Measurements from ENCODE around the gene NAV2. TPM values are rescaled to one million over a fixed set of nuclear protein-coding genes. Genes with fewer than 3 reads are reported as not detected.
A peak's percentile ranks its signal among the peaks of the same experiment; 100 is the strongest.

The NAV2 gene
- total RNA-seq, 1 donor from 2014 or later, result 31.4 TPM

- Mint-ChIP-seq H3K27me3 (ENCODE audit: unreplicated experiment) (no peaks in the 10 kb centered on the region), H3K27ac (ENCODE audit: unreplicated experiment) (peak overlapping the region; percentile 68), H3K4me1 (ENCODE audit: unreplicated experiment) (peaks cover 26% of the 10 kb centered on the region), H3K9me3 (ENCODE audit: unreplicated experiment) (no peaks in the 10 kb centered on the region), H3K4me3 (ENCODE audit: unreplicated experiment) (no peak overlapping the region), H3K36me3 (ENCODE audit: unreplicated experiment) (peaks cover 44% of the 10 kb centered on the region)
- DNase-seq (ENCODE audit: extremely low spot score, unreplicated experiment), result no peak
- TF ChIP-seq CTCF (IDR thresholded peaks at IDR 0.05), result no peak
Observed at GRCh38 chr11:20056950-20057943, 344.6 kb downstream of the NAV2 start.

DNA sequence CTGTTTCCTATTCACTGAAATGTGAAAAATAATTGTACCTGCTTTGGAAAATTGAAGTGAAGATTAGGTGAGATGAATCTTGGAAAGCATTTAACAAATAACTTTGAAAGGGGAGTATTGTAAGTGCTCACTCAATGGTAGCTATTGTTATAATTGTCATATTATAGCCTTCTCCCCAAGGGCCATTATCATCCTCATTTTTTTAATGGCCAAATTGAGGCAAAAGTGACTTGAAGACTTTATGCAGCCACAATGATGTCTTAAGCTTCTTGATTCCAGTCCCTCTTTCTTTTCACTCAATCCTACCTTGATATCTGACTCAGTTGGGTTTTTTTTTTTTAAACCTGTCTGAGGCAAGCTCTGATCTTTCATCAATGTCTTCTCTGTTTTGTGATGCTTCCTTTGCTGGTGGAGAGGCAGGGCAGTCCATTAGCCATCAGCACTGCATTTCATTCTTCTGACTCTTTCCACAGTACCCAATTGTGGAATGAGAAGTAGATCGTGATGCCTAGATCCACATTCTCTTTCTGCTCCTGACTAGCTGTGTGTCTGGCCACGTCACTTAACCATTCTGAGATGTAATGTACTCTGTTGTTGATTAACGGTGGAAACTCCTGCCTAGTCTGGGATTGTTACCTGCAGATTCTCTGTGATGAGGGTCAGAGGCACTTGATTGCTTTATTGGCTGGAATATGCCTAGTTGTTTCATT, 346.3 kb downstream of the NAV2 start:
- H3K27ac Mint-ChIP-seq (ENCODE audit: unreplicated experiment), result no peak overlapping the region
- peaks cover 39% of the 10 kb centered on the region for H3K36me3 Mint-ChIP-seq (ENCODE audit: unreplicated experiment)

GRCh38 chr11:20059587-20060021, 347.0 kb downstream of the NAV2 start:
- Mint-ChIP-seq H3K9me3 (ENCODE audit: unreplicated experiment) (no peaks in the 10 kb centered on the region), H3K36me3 (ENCODE audit: unreplicated experiment) (peaks cover 34% of the 10 kb centered on the region), H3K4me3 (ENCODE audit: unreplicated experiment) (no peak overlapping the region), H3K27ac (ENCODE audit: unreplicated experiment) (no peak overlapping the region), H3K27me3 (ENCODE audit: unreplicated experiment) (no peaks in the 10 kb centered on the region), H3K4me1 (ENCODE audit: unreplicated experiment) (peaks cover 26% of the 10 kb centered on the region)
- no peak for TF ChIP-seq CTCF (IDR thresholded peaks at IDR 0.05)
- no peak for DNase-seq (ENCODE audit: extremely low spot score, unreplicated experiment)

More for the DNA sequence above, 346.3 kb downstream of the NAV2 start:
- DNase-seq (ENCODE audit: extremely low spot score, unreplicated experiment), result no peak
- no peaks in the 10 kb centered on the region for H3K27me3 Mint-ChIP-seq (ENCODE audit: unreplicated experiment)
- H3K9me3 Mint-ChIP-seq (ENCODE audit: unreplicated experiment), result no peaks in the 10 kb centered on the region
- H3K4me3 Mint-ChIP-seq (ENCODE audit: unreplicated experiment), result no peak overlapping the region
- no peak for TF ChIP-seq CTCF (IDR thresholded peaks at IDR 0.05)
- peaks cover 26% of the 10 kb centered on the region for H3K4me1 Mint-ChIP-seq (ENCODE audit: unreplicated experiment)

- Mint-ChIP-seq H3K4me3 (ENCODE audit: unreplicated experiment) (no peak overlapping the region), H3K27ac (ENCODE audit: unreplicated experiment) (no peak overlapping the region)
- TF ChIP-seq CTCF (IDR thresholded peaks at IDR 0.05), result no peak
Observed at GRCh38 chr11:20060181-20060580, 347.5 kb downstream of the NAV2 start.

More at GRCh38 chr11:20060181-20060580, 347.5 kb downstream of the NAV2 start:
- Mint-ChIP-seq H3K9me3 (ENCODE audit: unreplicated experiment) (no peaks in the 10 kb centered on the region), H3K27me3 (ENCODE audit: unreplicated experiment) (no peaks in the 10 kb centered on the region), H3K36me3 (ENCODE audit: unreplicated experiment) (peaks cover 34% of the 10 kb centered on the region), H3K4me1 (ENCODE audit: unreplicated experiment) (peaks cover 25% of the 10 kb centered on the region)
- DNase-seq (ENCODE audit: extremely low spot score, unreplicated experiment), result no peak

Data from osteocyte (in vitro differentiated cells).